NCI-H524 (cell line): ENCODE measurements around the gene TSPYL6.
"Not testable (repeated sequence)": the region's sequence is repeated elsewhere in the genome, so short reads cannot be mapped to it uniquely, and the experiment has no call there.

Experiments used
- DNase-seq, 2 experiments: peaks; one replicate each; lab custom pipeline; 2025; lab: John Stamatoyannopoulos, UW

Gene TSPYL6

DNA sequence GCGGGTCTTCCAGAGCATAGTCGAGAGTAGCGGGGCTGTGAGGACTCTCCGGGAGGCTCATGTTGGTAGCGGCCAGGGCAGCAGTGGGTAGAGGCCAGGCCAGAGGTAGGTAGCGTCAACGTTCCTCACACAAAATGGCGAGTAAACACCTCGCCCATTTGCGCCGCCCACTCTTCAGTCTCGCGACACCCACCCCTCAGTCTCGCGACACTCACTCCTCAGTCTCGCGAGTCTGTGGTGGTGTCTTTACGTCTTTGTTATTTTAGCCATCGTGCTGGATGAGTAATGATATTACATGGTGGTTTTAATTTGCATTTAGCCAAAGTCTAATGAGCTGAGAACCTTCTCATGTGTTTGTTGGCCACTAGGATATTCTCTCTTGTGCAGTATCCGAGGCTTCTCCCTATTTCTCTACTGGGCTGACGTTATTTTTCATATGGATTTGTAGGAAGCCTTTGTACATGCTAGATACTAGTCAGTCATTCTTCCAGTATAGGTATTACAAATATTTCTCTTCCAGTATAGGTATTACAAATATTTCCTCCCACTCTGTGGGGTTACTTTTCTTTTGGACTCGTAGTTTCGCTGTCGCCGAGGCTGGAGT is at the start of gene TSPYL6:
Gene TSPYL6 (minus strand): TSS at position 139 of the 604 bp plus-strand sequence. CDS start 78 bp downstream, at position 61.
- no peak for DNase-seq

- no peak for DNase-seq
Observed at GRCh38 chr2:54303631-54304030, 47.6 kb upstream of the TSPYL6 start.

DNA sequence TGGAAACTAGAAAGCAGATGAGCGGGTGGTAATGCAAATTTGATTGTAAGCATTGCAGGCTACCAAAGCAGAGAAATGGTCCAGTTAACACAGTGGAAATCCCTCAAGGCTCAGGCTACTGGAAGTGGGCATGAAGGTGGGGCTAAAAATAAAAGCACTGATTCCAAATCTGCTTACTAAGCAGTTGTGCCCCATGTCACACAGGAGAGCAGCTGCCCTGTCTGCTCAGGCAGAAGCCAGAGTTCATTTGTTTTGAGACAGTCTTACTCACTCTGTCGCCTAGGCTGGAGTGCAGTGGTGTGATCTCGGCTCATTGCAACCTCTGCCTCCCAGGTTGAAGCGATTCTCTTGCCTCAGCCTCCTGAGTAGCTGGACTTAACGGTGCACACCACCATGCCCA is 42.5 kb upstream of the TSPYL6 start:
- DNase-seq = no peak

DNA sequence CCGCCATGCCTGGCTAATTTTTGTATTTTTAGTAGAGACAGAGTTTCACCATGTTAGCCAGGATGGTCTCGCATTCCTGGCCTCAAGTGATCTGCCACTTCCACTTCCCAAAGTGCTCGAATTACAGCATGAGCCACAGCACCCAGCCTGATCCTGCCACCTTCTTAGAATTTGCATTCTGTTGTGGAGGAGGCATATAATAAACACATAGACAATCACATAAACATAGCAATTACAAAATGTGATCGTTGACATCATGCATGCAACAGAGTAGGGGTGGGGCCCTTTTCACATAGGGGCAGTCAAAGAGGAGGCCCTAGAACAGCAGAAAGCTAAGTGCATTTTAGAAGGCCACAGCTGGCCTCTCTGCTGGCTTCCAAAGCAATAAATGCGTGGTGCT is 39.9 kb upstream of the TSPYL6 start:
- peak; percentile 64 to 73 for DNase-seq

GRCh38 chr2:54294665-54295064 is 38.6 kb upstream of the TSPYL6 start:
- not testable (repeated sequence) for DNase-seq

DNA sequence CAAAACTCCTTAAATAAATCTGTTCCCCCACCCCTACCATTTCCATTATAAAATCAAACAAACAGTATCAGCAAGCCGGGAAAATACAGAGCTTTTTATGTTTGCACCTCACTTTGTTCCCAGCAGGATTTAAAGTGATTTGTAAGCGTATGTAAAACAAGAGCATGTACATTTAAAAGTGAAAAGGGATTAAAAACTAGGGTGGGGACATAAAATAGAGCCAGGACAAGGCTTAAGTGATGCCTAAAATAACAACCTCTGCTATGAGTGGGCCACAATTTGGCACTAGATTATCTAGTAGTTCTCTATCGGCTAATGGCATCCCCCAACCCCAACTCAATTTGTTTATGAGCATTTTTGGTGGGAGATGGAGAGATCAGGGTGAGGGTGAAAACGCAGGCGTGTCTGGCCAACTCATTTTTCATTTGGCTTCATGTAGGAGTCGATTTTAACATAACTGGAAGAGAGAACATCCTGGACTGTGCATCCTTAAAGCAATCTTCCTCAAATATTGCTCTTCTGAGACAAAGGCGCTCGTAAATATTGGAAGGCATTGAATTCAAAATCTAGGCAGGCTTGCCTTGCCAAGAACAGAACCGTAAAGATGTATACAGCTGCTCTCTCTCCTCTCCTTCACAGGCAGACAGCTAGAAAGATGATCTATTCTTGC is 34.5 kb upstream of the TSPYL6 start:
- DNase-seq = no peak

GRCh38 chr2:54289917-54290316 is 33.9 kb upstream of the TSPYL6 start:
- no peak for DNase-seq

DNA sequence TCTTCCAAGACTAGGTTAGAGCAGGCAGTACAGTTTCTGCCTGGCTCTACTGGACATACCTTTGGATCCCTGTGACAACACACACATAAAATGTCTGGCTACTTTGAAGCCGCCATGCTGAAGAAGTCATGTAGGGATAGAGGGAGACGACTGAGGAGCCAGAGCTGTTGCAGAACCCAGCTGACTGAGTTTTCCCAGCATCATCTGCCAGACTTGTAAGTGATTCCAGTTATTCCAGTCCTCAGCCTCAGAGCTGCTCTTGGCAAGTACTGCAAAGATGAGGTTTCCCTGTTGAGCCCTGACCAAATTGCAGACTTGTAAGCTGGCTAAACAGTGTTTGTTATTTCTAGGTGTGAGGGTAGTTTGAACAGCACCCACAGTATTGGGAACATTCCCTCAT is 31.5 kb upstream of the TSPYL6 start:
- no peak for DNase-seq

DNA sequence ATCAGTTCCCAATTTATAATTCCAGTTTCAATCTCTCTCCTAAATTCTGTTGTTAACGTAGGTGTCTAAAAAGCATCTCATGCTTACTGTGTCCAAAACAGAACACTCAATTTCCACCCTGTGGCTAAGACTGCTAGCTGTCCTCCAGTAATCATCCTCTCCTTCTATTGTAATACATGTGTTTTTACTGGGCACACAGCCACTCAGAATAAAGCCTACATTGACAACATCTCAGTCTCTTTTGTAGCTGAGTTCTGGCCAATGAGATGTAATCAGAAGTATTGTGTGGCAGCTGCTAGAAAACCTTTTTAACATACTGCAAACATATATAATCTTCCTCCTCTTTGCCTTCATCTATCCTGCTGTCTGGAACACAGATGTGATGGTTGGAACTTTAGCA is 29.4 kb upstream of the TSPYL6 start:
- DNase-seq = no peak

GRCh38 chr2:54284826-54285225 is 28.8 kb upstream of the TSPYL6 start:
- no peak for DNase-seq

GRCh38 chr2:54279385-54279784 is 23.4 kb upstream of the TSPYL6 start:
- no peak for DNase-seq

GRCh38 chr2:54275541-54275940 is 19.5 kb upstream of the TSPYL6 start:
- DNase-seq = no peak

DNA sequence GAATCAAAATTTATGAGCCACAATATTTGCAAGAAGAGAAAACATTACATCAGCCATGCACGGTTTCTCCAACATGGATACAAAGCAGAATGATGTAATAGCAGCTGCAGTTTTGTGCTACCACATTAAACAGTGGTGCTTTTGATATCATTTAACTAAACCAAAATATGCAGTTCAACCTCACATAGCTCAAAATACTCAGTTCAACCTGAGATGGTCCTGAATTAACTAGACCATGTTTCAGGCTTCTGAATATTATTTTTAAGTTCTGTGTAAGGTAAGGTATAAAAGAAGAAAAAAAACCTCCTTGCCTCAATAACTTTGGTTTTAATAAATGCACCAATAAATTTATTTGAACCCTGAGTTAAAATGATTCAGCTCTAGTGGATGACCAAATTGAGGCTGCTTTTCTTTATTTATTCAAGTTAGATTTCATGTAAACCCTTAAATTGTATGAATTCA is 18.8 kb upstream of the TSPYL6 start:
- no peak for DNase-seq

- DNase-seq = no peak
Observed at GRCh38 chr2:54271843-54272627, 16.0 kb upstream of the TSPYL6 start.

DNA sequence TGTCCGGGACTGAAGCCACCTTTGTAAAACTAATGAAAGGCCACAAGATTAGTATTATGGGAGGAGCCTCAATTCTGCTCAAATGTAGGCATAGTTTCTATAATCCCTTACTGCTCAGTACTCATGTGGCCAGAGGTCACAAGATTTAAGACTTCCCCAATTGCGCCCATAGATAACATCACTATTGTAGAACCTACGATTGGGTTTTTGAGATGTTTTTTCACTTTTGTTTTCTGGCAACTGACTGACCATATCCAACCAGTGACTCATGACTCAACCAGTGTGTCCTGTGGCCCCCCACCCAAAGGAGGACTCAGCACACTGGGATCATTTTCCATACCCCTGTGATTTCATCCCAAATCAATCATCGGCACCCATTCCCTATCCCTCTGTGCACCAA is 15.2 kb upstream of the TSPYL6 start:
- DNase-seq = no peak

GRCh38 chr2:54267577-54267976 is 11.5 kb upstream of the TSPYL6 start:
- DNase-seq = no peak

GRCh38 chr2:54265081-54265480 is 9.1 kb upstream of the TSPYL6 start:
- not testable (repeated sequence) for DNase-seq

DNA sequence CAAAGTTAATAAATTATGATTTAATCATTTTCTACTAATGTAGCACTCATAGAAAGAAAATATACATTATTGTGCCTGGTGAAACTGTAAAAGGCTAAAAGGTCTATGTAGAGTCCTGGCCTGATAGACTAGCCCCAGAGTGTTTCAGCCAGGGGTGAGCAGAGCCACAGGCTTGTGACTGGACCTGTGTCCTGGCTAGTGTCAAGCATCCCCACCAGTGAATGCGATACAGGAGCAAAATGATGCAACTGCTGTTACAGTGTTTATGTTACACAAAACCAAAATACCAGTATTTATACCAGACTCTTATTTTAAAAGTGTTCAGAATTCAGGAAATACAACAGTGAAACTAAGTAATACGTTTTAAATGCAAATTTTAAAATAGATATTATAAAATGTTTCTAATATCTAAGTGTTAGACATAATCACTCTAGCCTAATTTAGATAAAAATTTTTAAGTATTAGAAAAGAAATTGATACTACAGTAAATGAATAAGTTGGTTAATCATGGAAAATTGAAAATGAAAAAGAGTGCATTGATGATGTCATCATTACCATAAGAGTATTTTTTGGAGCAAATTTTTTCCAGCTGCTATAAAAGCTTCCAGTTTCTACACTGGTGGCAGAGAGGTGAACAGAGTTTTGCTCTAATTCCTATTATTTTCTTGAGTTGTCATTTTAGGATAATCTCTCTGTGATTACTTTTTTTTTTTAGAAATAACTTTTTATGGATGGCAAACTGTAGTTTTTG is 6.2 kb upstream of the TSPYL6 start:
- DNase-seq = no peak

GRCh38 chr2:54261537-54261936 is 5.5 kb upstream of the TSPYL6 start:
- no peak for DNase-seq

- DNase-seq = no peak
Observed at GRCh38 chr2:54260241-54260595, 4.2 kb upstream of the TSPYL6 start.

GRCh38 chr2:54259413-54260240 is 3.6 kb upstream of the TSPYL6 start:
- no peak for DNase-seq

- DNase-seq = no peak
Observed at GRCh38 chr2:54258166-54258565, 2.1 kb upstream of the TSPYL6 start.
